Measurements from ENCODE around the gene MUS81. TPM values are rescaled to one million over a fixed set of nuclear protein-coding genes. Genes with fewer than 3 reads are reported as not detected.

MUS81 gene
- total and polyA plus RNA-seq, 2 donors (not counting 3 experiments of a cell fraction or from before 2014, with no cell fraction given), result 57.9 to 76.9 TPM

DNA sequence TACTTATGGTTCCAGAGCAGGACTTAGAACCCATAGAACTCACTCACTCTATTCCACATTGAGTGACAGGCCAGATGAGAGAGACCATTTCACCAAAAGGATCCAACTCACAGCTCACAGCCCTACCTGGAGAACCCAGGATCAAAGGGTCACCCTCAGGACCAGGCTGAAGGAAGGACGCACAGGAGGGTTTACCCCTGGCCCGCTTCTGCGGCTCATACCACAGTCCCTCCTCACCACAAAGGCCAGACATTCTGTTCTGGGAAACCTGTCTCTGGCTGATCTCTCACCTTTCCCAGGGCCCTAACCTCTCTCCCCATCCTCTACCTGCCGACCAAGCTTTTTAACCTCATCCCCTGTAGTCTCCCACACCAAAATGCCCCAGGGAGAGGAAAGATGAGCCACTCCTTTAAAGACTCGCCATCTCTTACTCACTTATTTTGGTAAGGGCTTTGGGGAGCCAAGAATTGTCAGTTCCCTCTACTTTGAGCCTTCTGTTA is 35.3 kb downstream of the MUS81 start:
- no peaks in the 10 kb centered on the region for H3K9me3 ChIP-seq (replicated peaks; ENCODE audit: control insufficient read depth, insufficient read depth, low read length)
- H3K9ac ChIP-seq (replicated peaks; ENCODE audit: extremely low read depth, insufficient read depth, low read length), result no peak overlapping the region
- intact Hi-C loops (cut with micrococcal nuclease), result no loop called here
- peaks cover 60% of the 10 kb centered on the region for H3K4me1 ChIP-seq (ENCODE audit: control insufficient read depth, extremely low read depth, insufficient read depth, low read length)
- peaks cover 5 to 8% of the 10 kb centered on the region in 2 experiments for H3K36me3 ChIP-seq (ENCODE audit: control insufficient read depth in 2 of 2, extremely low read depth in 1 of 2, insufficient read depth in 2 of 2, low read length in 2 of 2)
- ChIA-PET POLR2A (interaction anchor here (0.7 to 1.3 kb wide), 2 partner anchors 20 to 77 kb away, joined by 4 read pairs; no protein-coding TSS in a partner anchor), CTCF (interaction anchor here (3.1 kb wide), 1 partner anchor 11 kb away, joined by 21 read pairs; no protein-coding TSS in a partner anchor)
- no peak overlapping the region for H2AFZ ChIP-seq (ENCODE audit: low read depth, low read length)
- H3K79me2 ChIP-seq (ENCODE audit: control insufficient read depth, insufficient read depth, low read length), result peaks cover 89% of the 10 kb centered on the region
- FAIRE-seq (no peak), DNase-seq (ENCODE audit: low read depth, low spot score) (no peak)
- H3K27me3 ChIP-seq (ENCODE audit: control insufficient read depth in 2 of 2, insufficient read depth in 2 of 2, low read length in 2 of 2), result no peaks in the 10 kb centered on the region
- TF ChIP-seq POLR2AphosphoS5 (IDR thresholded peaks at IDR 0.05; ENCODE audit: insufficient read depth, low read depth, low read length) (peak; percentile 29), POLR2A (IDR thresholded peaks at IDR 0.05; ENCODE audit: low read depth, low read length) (no peak)
- H3K4me3 ChIP-seq (replicated peaks in 1 of 3; ENCODE audit: insufficient read depth in 1 of 3, low read depth in 1 of 3, low read length in 3 of 3), result no peak overlapping the region
- H3K9me1 ChIP-seq (replicated peaks; ENCODE audit: control insufficient read depth, extremely low read depth, insufficient read depth, low read length), result no peaks in the 10 kb centered on the region
- peak overlapping the region; percentile 33 for H3K4me2 ChIP-seq (ENCODE audit: insufficient read depth, low read length)
- dilution Hi-C loops (cut with MboI; ENCODE audit: extremely low pct_ligation_motif_present, low sequenced_read_pairs), result no loop called here
- peak overlapping the region; percentile 27 for H3K27ac ChIP-seq (ENCODE audit: insufficient read depth, low read depth, low read length)
- H4K20me1 ChIP-seq (replicated peaks; ENCODE audit: control insufficient read depth, extremely low read depth, insufficient read depth, low read length), result no peaks in the 10 kb centered on the region
- no TSS peak for BruUV-seq (replicated peaks)

DNA sequence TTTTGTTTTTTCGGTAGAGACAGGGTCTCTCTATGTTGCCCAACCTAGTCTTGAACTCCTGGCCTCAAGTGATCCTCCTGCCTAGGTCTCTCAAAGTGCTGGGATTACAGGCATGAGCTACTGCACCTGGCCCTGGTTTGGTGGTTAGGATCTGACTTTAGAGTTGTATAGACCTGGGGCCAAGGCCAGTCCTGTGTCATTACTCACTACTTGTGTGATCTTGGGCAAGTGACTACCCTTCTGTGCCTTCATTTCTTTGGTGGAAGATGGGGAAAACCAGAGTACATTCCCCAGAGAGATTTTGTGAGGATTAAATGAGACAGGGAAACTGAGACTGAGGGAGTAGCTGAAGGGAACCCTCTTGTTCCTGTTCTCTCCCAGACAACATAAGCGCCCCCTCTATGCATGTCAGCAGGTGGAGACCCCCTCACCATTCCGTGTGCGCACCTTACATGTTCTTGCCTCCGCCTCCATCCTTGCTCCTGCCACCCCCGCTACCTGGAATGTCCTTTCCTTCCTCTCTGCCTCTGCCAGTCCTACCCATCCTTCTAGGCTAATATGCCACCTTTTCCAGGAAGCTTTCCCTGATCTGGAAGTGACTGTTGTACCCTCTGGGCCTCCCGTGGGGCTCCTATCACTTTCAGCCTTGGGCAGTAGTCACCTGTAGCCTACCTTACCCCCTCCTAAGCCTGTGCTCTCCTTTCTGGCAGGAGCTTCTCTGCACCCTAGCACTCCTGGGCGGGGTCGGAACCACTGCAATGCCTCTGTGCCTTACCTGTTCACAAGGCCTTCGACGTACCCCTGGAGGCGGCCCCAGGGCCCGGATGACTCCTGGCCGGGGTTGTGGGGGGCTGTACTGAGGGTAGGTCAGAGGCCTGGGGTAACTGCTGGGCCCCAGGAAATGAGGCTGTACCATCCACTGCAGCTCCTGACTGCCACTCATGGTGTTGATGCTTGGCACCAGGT is 36.1 kb downstream of the MUS81 start:
- CTCF ChIA-PET, result interaction anchor here (0.8 to 6.2 kb wide), 2 partner anchors 6 to 20 kb away, joined by 3 to 69 read pairs; partner anchors contain the start of genes CCDC85B and FIBP
- H2AFZ ChIP-seq (ENCODE audit: low read depth, low read length), result no peak overlapping the region
- H3K79me2 ChIP-seq (ENCODE audit: control insufficient read depth, insufficient read depth, low read length), result peaks cover 81% of the 10 kb centered on the region
- peaks cover 5 to 8% of the 10 kb centered on the region in 2 experiments for H3K36me3 ChIP-seq (ENCODE audit: control insufficient read depth in 2 of 2, extremely low read depth in 1 of 2, insufficient read depth in 2 of 2, low read length in 2 of 2)
- H4K20me1 ChIP-seq (replicated peaks; ENCODE audit: control insufficient read depth, extremely low read depth, insufficient read depth, low read length), result no peaks in the 10 kb centered on the region
- H3K4me3 ChIP-seq (replicated peaks in 1 of 3; ENCODE audit: insufficient read depth in 1 of 3, low read depth in 1 of 3, low read length in 3 of 3), result no peak overlapping the region
- FAIRE-seq, result no peak
- TF ChIP-seq JUN (IDR thresholded peaks at IDR 0.05; ENCODE audit: borderline replicate concordance, insufficient read depth, insufficient read length, low read depth) (no peak), POLR2AphosphoS5 (IDR thresholded peaks at IDR 0.05; ENCODE audit: insufficient read depth, low read depth, low read length) (no peak), EZH2 (IDR thresholded peaks at IDR 0.05; ENCODE audit: borderline replicate concordance, low read depth, low read length, severe bottlenecking) (no peak), POLR2A (IDR thresholded peaks at IDR 0.05; ENCODE audit: low read depth, low read length) (peak; percentile 3)
- TF ChIP-seq, protein P1, sequence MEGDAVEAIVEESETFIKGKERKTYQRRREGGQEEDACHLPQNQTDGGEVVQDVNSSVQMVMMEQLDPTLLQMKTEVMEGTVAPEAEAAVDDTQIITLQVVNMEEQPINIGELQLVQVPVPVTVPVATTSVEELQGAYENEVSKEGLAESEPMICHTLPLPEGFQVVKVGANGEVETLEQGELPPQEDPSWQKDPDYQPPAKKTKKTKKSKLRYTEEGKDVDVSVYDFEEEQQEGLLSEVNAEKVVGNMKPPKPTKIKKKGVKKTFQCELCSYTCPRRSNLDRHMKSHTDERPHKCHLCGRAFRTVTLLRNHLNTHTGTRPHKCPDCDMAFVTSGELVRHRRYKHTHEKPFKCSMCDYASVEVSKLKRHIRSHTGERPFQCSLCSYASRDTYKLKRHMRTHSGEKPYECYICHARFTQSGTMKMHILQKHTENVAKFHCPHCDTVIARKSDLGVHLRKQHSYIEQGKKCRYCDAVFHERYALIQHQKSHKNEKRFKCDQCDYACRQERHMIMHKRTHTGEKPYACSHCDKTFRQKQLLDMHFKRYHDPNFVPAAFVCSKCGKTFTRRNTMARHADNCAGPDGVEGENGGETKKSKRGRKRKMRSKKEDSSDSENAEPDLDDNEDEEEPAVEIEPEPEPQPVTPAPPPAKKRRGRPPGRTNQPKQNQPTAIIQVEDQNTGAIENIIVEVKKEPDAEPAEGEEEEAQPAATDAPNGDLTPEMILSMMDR (IDR thresholded peaks at IDR 0.05; ENCODE audit: extremely low read depth in 1 of 2, insufficient read depth in 1 of 2, low read depth in 1 of 2, low read length in 2 of 2), result no peak
- H3K27ac ChIP-seq (ENCODE audit: insufficient read depth, low read depth, low read length), result peak overlapping the region; percentile 27
- intact Hi-C loops (cut with micrococcal nuclease) (no loop called here), dilution Hi-C loops (cut with MboI; ENCODE audit: extremely low pct_ligation_motif_present, low sequenced_read_pairs) (no loop called here)
- POLR2A ChIA-PET, result interaction anchor here (0.7 to 1.3 kb wide), 2 partner anchors 19 to 76 kb away, joined by 4 read pairs; no protein-coding TSS in a partner anchor
- DNase-seq (ENCODE audit: low read depth, low spot score), result no peak
- no peaks in the 10 kb centered on the region for H3K9me1 ChIP-seq (replicated peaks; ENCODE audit: control insufficient read depth, extremely low read depth, insufficient read depth, low read length)
- no peaks in the 10 kb centered on the region for H3K9me3 ChIP-seq (replicated peaks; ENCODE audit: control insufficient read depth, insufficient read depth, low read length)
- H3K4me1 ChIP-seq (ENCODE audit: control insufficient read depth, extremely low read depth, insufficient read depth, low read length), result peaks cover 60% of the 10 kb centered on the region
- peak overlapping the region; percentile 37 for H3K4me2 ChIP-seq (ENCODE audit: insufficient read depth, low read length)
- no peaks in the 10 kb centered on the region for H3K27me3 ChIP-seq (ENCODE audit: control insufficient read depth in 2 of 2, insufficient read depth in 2 of 2, low read length in 2 of 2)
- no peak overlapping the region for H3K9ac ChIP-seq (replicated peaks; ENCODE audit: extremely low read depth, insufficient read depth, low read length)
- BruUV-seq (replicated peaks), result no TSS peak

All from endothelial cell of umbilical vein (primary cell).